Frontal cortex (tissue), 4 donors: Measurements from ENCODE around the gene COX5A. TPM values are rescaled to one million over a fixed set of nuclear protein-coding genes. Genes with fewer than 3 reads are reported as not detected.

Source experiments
- DNase-seq, 2 donors: peaks; one replicate each; pipeline ENCODE4 v3.0.0; 2012; ENCODE audit warnings: low spot score in 2 of 2
- FAIRE-seq: peaks from 2 replicates; lab custom pipeline; 2012; peaks lifted over from hg19 to GRCh38; lab: Jason Lieb, UNC
- total RNA-seq: library from RNA; depleted of rRNA; stranded (reverse); fragments of >200 nt; gene quantifications from one replicate; pipeline ENCODE4 v1.2.3, GENCODE V29; 2014
- donor health status: control.
- donor health status: control.
- donor health status: control.

The COX5A gene
- total RNA-seq = 46.9 TPM

DNA sequence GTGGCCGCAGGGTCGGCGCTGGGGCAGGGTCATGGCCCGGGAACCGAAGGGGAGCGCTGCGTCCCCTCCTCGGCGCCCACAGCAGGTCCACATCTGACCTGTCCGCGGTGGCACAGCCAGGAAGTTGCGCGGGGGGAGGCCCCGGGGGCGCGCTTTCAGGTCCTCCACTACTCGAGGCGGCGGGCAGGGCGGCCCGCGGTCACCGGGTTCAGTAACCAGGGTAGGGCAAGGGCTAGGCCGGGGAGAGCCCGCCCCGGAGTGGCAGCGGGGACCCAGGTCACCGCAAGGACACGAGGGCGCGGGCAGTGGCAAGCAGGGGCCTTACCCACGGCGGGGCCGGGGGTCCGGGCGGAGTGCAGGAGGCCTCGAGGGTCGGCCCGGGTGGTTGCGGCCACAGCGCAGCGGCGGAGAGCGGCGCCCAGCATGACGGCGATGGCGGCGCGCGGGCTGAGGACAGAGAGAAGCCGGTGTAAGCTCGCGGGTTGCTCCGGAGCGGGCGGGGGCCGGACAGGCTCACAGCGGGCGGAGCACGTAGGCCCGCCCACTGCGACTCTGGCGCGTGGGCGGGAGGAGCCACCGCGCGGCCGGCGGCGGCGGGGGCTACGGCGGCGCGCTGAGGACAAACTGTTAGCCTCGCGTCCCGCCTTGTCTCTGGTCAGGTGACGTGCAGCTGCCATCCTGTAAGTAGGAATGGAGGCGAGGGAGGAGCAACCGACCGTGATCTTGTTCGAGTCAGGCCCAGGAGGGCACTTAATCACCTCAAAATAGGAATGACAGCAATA lies at the start of gene COX5A:
COX5A (minus strand) TSS at position 484 of the 782 bp plus-strand sequence; CDS start at position 425, 59 bp downstream.
- FAIRE-seq (no peak), DNase-seq (peak; percentile 93 to 94)

DNA sequence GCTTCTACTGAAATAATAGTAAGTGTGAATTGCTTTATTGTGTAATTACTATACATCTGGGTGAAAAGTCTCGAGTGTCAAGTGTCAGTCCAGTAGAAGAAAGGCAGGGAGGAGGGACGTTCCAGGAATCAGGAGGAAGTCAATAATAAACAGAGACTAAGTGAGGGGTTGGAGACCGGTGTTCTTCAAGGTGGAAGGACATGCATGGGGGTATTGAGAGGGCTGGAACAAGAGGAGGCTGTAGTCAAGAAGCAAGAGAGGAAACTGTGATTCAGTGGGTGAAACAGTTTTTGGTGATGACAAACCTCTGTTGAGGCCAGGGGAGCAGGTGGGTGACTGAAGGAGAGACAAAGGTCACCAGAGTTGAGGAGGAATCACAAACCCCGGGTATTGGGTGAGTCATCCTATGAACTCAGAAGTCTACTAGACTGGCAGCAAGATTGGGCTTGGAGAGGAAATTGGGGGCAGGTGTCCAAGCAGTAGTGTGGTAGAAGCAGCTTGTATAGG lies 45.9 kb upstream of the COX5A start:
- FAIRE-seq (no peak), DNase-seq (no peak)

DNA sequence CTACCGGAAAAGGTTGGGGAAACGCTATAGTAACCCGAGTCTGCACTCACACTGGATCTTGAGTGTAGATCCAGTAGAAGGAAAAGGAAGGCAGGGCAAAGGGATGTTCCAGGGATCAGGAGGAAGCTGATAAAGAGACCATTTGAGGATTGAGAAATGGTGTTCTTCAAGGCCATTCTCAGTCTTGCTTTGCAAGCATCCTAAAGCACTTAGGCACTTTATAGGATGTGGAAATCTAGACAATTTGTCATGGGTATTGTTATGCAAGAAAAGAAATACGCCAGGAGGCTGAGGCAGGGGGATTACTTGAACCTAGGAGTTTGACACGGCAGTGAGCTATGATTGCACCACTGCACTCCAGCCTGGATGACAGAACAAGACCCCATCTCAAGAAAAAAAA lies 44.3 kb upstream of the COX5A start:
- DNase-seq (no peak), FAIRE-seq (no peak)

DNA sequence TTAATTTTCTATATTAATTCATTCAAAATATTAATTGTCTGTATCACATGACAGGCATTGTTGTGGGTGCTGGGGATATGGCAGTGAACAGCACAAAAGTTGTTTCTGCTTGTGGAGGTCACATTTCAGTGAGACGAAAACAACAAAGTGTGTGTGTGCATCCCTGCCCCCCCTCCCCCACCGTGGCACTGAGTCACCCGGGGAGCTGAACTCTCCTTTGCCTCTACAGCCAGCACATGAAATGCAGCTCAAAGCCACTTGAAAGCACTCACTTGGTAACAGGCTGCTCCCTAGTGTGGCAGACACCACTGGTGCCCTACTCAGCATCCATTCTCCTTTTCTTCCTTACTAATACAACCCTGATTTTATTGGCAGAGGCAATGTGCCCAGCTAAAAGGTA lies 40.6 kb upstream of the COX5A start:
- FAIRE-seq = no peak
- no peak for DNase-seq

DNA sequence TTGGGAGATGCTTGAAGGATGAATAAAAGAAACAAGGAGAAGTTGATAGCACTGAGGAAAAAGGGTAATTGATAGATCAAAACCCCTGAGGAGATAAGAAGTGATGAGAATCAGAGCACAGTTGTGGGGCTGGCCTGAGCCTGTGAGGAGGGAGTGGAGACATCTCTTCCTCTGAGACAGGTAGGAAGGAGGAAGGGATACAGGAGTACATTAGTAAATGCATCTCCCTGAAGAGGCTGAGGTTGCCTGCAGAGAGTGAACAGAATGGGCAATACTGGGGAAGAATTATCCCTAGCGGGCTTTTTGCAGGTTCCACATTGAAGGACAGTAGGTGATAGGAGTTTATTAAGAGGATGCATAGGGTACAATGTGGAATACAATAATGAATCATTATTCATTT lies 40.2 kb upstream of the COX5A start:
- DNase-seq (no peak), FAIRE-seq (no peak)

DNA sequence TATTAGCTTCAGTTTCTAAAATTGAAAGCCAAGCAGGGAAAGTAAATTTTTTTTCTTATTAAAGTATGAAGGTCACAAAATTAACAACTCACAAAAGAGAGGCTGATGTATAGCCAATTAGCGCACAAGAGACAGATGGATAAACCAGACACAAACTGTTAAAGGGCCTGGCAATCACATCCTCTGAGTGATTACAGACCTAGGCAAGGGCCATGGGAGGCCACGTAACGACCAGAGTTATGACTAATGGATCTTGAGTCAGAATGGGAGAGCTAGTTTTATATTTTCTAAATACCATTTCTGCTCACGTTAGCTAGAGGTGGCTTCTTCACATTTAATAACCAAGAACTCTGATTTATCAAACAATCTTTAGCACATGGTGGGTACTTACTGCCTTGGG lies 39.7 kb upstream of the COX5A start:
- FAIRE-seq = no peak

DNA sequence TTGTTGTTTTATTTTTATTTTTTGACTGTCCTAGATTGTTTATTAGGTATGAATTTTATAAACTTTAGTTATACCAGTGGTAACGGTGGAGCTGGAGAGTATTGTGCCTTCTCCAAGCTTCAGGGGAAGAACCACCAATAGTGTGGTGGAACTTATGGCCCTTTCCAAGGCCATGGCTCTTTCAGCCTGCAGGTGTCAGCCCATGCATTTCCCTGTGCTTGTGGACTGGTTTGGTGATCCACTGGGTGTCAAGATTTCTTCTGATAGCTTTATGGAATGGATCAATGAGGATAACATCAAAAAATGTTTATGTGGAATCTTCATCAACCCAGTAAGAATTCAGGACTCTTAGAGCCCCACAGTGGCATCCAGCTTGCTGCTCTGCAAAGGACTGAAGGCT lies 38.3 kb upstream of the COX5A start:
- FAIRE-seq (no peak), DNase-seq (no peak)

More for the DNA sequence above, 39.7 kb upstream of the COX5A start:
- DNase-seq = no peak

DNA sequence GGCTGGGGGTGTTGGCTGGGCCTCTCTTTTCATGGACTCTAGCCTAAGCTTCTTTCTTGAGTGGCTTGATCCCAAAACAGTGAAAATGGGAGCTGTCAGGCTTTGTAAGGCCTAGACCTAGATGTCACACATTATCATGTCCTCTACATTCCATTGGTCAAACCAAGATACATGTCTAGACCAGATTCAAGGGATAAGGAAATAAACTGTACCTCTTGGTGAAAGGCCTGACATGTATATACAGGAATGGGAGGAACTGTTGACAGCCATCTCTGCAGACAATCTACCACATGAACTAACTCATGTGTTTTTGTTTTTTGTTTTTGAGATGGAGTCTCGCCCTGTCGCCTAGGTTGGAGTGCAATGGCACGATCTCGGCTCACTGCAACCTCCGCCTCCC lies 29.8 kb upstream of the COX5A start:
- FAIRE-seq (no peak), DNase-seq (no peak)

DNA sequence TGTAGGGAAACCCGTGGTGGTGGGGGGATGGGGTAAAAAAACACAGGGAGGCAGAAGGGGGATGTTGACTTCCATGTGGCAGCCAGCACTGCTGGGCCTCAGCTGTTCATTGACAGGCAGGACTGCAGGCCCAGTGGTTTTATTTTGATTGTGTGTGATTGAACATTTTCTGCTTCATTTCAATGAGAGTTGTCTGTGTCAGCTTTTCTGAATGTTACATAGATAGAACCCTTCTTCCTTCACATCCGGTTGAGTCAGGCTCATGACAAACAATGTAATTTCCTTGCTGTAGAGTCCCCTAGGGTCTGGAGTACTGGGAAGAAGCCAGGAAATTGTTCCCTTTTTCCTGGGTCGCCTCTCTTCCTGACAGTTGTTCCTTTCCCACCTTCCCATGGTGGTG lies 26.9 kb upstream of the COX5A start:
- DNase-seq (no peak), FAIRE-seq (no peak)

DNA sequence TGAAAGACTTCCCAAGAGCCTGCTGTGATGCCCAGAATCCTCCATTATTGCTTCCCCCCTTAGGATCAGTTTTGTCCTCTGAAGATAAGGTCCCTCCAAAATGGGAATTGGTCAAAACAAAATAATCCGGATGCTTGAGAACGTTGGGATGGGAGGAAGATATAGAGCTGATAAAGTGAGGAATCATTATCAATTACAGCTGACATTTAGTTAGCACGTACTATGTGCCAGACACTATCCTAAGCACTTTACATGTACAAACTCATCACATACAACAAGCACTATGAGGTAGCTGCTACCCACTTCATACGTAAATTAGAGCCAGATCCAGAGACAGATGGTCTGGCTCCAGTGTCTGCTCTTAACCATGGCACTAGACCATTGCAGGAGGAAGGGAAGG lies 25.3 kb upstream of the COX5A start:
- no peak for DNase-seq
- FAIRE-seq = no peak

DNA sequence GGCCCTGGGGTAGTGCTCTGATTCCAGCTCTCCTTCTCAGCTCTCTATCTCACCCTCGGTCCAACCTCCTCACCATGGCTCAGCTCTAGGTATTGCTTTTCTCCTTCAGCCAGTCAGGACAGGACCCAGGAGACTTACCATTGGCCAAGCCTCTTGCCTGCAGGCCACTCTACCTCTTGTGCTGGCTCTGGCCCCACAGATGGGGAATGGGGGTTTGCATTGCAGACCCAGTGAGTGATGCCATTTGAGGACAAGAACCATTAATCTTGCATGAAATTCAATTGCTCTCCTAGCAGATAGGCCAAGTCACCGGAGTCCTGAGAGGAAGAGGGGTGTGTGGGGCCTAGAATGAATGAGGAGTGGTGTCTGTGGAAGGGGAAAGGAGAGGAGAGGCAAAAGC lies 24.8 kb upstream of the COX5A start:
- FAIRE-seq = no peak

DNA sequence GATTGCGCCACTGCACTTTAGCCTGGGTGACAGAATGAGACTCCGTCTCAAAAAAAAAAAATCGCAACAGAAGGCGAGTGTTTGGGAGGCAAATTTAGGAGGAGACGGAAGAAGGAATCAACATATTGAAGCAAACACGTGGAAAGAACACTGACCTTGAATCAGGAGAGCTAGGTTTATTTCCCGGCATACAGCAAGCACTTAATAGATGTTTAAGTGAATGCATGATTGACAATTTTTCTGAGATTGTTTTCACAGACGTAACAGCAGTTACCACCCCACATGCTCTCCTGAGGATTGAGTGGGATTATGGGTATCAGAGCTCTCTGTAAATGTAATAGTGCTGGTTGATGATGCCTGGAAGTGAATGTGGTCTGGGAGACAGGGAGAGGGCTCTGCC lies 24.3 kb upstream of the COX5A start:
- FAIRE-seq (no peak), DNase-seq (no peak)

More for the DNA sequence above, 24.8 kb upstream of the COX5A start:
- DNase-seq = no peak

DNA sequence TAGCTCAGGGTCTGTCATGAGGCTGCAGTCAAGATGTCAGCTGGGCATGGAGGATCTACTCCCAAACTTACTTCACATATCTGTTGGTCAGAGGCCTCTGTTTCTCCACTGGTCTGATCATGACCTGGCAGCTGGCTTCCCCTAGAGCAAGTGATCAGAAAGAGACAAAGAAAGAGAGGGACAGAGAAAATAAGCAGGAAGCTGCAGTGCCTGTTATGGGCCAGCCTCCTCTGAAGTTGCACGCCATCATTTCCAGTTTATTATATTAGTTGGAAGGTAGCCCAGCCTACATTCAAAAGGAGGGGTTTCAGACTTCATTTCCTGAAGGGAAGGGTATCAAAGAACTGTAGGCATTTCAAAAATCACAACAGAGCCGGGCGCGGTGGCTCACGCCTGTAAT lies 23.7 kb upstream of the COX5A start:
- FAIRE-seq (no peak), DNase-seq (no peak)

DNA sequence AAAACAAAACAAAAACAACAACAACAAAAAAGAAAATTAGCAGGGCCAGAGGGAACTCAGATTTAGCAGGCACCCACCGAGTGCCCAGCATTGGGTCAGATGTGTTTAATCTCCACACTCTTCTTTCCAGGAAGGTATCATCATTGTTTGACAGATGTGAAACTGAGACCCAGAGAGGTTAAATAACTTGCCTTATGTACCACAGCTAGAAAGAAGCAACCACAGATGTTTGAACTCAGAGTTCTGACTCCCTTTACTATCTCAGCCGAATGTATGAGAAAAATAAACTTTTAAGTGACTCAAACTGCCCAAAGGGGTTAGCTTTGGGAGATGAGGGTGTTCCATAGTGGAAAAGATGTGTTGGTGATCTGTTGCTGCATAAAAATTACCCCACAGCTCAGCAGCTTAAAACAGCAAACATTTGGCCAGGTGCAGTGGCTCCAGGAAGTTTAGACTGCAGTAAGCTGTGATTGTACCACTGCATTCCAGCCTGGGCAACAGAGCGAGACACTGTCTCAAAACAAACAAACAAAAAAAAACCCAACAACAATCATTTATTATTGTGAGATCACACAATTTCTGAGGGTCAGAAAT lies 23.2 kb upstream of the COX5A start:
- FAIRE-seq = no peak
- DNase-seq = no peak

DNA sequence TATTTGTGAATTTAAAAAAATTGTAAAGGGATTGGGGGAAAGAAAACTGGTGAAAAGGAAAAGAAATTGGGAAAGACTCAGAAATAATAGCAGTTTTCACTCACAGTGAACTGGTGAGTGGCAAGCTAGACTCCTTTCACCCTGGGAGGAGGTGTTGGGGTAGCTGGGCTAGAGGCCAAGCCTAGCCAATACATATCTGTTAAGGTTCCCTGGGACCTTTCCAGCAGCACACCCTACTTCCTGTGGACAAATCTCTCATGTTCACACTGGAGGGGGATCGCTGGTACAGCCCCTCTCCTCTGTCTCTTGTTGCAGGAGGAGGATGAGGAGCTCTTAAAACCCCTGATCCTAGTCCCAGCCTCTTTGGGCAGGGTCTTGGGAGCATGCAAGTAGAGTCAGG lies 22.4 kb upstream of the COX5A start:
- DNase-seq (no peak), FAIRE-seq (no peak)

DNA sequence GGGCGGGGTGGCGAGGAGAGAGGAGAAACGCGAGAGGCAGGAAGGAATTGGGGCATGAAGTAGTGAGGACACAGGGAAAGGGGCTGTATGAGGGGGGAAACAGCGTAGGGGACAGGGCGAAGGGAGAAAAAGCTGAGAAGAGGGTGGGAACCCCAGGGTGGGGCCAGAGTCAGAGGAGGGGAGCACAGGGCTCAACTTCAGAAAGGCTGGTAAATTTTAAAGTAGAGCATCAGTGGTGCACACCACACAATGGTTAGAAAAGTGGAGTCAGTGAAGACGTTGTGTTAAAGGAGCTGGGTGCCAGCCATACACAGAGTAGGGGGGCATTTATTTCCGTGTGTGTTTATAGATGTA lies 21.7 kb upstream of the COX5A start:
- DNase-seq (no peak), FAIRE-seq (no peak)

DNA sequence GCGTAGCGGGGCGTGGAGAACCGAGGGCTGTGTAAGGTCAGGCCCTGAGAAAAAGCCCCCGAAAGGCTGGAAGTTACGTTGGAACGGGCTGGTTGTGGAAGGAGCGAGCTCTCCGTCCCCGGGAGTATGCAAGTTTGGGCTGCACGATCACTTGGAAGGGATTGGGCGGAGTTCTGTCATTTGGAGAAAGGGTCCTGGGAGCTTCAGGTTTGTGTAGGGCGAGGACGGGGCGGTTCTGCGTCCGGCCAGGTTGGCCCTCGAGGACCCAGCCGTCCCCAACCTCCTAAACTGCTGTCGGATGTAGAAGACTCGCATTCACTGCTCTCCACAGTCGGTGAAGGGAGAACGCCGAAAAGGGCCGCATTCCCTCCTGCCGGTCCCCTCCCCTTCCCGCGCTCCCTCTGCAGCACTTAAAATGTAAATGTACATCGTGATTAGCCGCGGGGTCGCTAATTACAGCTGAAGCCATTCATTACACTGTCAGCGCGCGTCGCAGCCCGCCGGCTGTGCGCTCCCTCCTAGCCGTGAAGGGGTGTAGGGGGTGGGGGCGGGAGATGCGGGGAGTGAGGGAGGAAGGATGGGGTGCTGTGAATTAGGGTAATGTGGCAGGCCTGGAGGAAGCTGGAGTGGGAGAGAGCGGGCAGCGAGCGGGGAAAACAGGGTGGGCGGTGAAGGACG lies 21.2 kb upstream of the COX5A start:
- no peak for FAIRE-seq

DNA sequence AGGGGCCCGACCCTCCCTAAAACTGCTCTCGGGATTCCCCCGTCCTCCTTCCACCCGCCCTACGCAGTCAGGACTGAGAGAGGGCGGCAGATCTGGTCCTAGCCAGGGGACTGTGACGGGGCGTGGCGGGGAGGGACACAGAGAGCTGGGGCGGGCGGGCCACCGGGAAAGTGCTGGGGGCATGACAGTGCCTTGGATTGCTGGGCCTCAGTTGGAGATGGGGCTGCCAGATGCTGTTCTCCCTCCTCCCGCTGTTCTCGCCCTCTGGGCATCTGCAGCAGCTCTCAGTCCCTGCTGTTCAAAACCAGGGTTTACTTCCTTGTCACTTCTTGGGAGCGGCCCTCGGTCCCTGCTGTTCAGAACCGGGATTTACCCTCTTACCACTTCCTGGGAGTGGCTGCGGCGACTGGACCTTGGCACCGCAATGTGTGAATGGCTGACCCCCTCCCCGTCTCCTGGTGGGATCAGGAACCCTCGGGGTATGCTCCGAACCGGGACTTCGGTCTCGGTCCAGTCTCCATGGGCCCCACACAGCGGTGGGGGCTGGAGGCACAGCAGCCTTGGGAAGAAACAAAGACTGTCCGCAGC lies 20.5 kb upstream of the COX5A start:
- no peak for FAIRE-seq

More for the DNA sequence above, 21.2 kb upstream of the COX5A start:
- DNase-seq = peak in 1 of 2 donors; percentile 46

DNA sequence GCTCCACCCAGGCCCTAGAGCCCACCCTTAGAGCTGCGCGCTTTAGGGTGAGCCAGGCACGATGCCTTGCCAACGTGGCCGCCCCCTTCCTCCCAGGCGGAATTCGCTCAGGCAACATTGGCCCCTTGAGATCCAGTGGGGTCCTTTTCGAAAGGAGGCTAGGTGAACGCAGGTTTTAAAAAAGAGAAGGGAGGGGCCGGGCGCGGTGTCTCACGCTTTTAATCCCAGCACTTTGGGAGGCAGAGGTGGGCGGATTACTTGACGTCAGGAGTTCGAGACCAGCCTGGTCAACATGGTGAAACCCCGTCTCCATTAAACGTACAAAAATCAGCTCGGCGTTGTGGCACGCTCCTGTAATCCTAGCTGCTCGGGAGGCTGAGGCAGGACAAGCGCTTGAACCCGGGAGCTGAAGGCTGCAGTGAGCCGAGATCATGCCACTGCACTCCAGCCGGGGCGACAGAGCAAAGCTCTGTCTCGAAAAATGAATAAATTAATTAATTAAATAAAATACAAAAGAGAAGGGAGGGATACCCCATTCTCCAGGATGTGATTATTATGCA lies 19.7 kb upstream of the COX5A start:
- no peak for FAIRE-seq
- no peak for DNase-seq

More for the DNA sequence above, 20.5 kb upstream of the COX5A start:
- DNase-seq = no peak
